Activated CD4-positive, CD25-positive, alpha-beta regulatory T cell (primary cell): ENCODE data around the gene SP2.

Experiments
- DNase-seq, 4 experiments: peaks; one replicate each; lab custom pipeline; 2025; lab: John Stamatoyannopoulos, UW

Gene SP2

DNA sequence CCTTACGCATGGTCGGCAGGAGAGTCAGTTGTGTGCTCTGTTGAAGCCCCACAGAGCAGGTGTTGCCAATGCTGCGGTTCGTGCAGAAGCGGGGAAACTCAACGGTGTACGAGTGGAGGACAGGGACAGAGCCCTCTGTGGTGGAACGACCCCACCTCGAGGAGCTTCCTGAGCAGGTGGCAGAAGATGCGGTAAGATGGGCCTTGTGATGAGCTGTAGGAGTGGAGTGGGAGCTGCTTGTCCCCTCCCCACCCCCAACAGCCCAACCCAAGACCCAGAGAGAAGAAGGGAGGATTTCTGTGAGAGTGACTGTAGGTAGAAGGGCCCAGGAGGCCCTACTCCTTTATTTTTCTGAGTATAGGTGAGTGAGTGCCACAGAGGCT, 79.8 kb downstream of the SP2 start:
- no peak for DNase-seq

DNA sequence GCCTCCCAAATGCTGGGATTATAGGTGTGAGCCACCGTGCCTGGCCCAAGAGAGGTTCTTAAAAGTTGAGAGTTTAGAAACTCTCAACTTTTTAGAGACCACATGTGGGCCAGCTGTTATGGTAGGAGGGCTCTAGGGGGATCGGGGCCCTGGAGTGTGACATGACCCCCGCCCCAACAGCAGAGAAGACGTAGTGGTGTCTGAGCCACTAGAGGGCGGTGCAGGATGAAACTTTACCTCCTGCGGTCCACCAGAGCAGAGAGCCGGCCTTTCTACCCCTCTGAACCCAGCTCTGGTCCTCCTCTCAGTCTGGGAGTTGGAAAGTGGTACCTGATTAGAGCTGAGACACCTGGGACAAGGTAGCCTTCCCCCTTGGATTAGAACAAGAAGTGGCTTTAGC, 82.3 kb downstream of the SP2 start:
- DNase-seq, result peak in 3 of 4 experiments; percentile 10 to 16 (median 12)
